HepG2 (cell line): ENCODE measurements around the gene SLC4A11. TPM values are rescaled to one million over a fixed set of nuclear protein-coding genes. Genes with fewer than 3 reads are reported as not detected.

Experiments used
- CAMTA2 ChIP-seq: sonication (generic); formaldehyde crosslinking; IDR thresholded peaks from 2 replicates; pipeline ENCODE4 v1.4.0; 2020; ENCODE audit warnings: mild to moderate bottlenecking, missing genetic modification reagents, borderline replicate concordance
- CENPBD1 ChIP-seq: sonication (generic); formaldehyde crosslinking; IDR thresholded peaks from 2 replicates; pipeline ENCODE4 v1.8.0; 2022; ENCODE audit warnings: missing genetic modification reagents, low read depth, mild to moderate bottlenecking, borderline replicate concordance
- ETV5 ChIP-seq: IDR thresholded peaks from 2 replicates; pipeline ENCODE4 v1.6.1; 2018; ENCODE audit warnings: missing biosample characterization, missing genetic modification reagents, inconsistent platforms, borderline replicate concordance
- NR1H2 ChIP-seq: sonication (generic); formaldehyde crosslinking; IDR thresholded peaks from 2 replicates; pipeline ENCODE4 v1.8.1; 2022; ENCODE audit warnings: low read depth, missing genetic modification reagents, borderline replicate concordance
- PHF21A ChIP-seq: sonication (generic); formaldehyde crosslinking; IDR thresholded peaks from 2 replicates; pipeline ENCODE4 v1.5.0; 2020; ENCODE audit warnings: mild to moderate bottlenecking, missing genetic modification reagents
- SMYD3 ChIP-seq: sonication (generic); formaldehyde crosslinking; IDR thresholded peaks from 2 replicates; pipeline ENCODE4 v1.8.1; 2023; ENCODE audit warnings: mild to moderate bottlenecking, missing genetic modification reagents
- SNAPC2 ChIP-seq: sonication (generic); formaldehyde crosslinking; IDR thresholded peaks from 2 replicates; pipeline ENCODE4 v1.8.1; 2022; ENCODE audit warnings: mild to moderate bottlenecking, missing genetic modification reagents
- SOX13 ChIP-seq, 3 experiments: fragments of 450-650 bp in 1 of 3; sonication (generic) in 1 of 3; formaldehyde crosslinking in 1 of 3; IDR thresholded peaks in 2 of 3; conservative IDR thresholded peaks in 1 of 3; 2 replicates each; pipeline versions ENCODE4 v1.5.0 to v1.6.1; 2016 to 2020; ENCODE audit warnings: antibody characterized with exemption in 1 of 3, mild to moderate bottlenecking in 1 of 3, missing compliant biosample characterization in 1 of 3, missing genetic modification reagents in 1 of 3, moderate library complexity in 1 of 3
- SP2 ChIP-seq: sonication (generic); formaldehyde crosslinking; IDR thresholded peaks from 2 replicates; pipeline ENCODE4 v1.5.1; 2020; ENCODE audit warnings: mild to moderate bottlenecking, missing genetic modification reagents
- TRAFD1 ChIP-seq: sonication (generic); formaldehyde crosslinking; IDR thresholded peaks from 2 replicates; pipeline ENCODE4 v1.5.1; 2020; ENCODE audit warnings: missing genetic modification reagents, mild to moderate bottlenecking, borderline replicate concordance
- U2AF1 ChIP-seq: fragments of 200-400 bp; formaldehyde crosslinking; optimal IDR thresholded peaks from 2 replicates; pipeline ENCODE3; 2017; ENCODE audit warnings: mild to moderate bottlenecking, low read depth, low read length
- ZBTB20 ChIP-seq: sonication (generic); formaldehyde crosslinking; IDR thresholded peaks from 2 replicates; pipeline ENCODE4 v1.8.1; 2023; ENCODE audit warnings: missing genetic modification reagents, low read depth, mild to moderate bottlenecking, borderline replicate concordance
- ZFP1 ChIP-seq: IDR thresholded peaks from 2 replicates; pipeline ENCODE4 v1.6.1; 2016
- ZFYVE20 ChIP-seq: sonication (generic); formaldehyde crosslinking; IDR thresholded peaks from 2 replicates; pipeline ENCODE4 v1.8.0; 2023; ENCODE audit warnings: low read depth, mild to moderate bottlenecking, moderate library complexity, missing genetic modification reagents, borderline replicate concordance
- ZNF10 ChIP-seq: sonication (generic); formaldehyde crosslinking; IDR thresholded peaks from 2 replicates; pipeline ENCODE4 v1.4.0; 2020; ENCODE audit warnings: mild to moderate bottlenecking, low read depth, missing genetic modification reagents, borderline replicate concordance
- ZNF280B ChIP-seq: sonication (generic); formaldehyde crosslinking; IDR thresholded peaks from 2 replicates; pipeline ENCODE4 v1.5.0; 2020; ENCODE audit warnings: missing genetic modification reagents, mild to moderate bottlenecking, borderline replicate concordance
- ZNF335 ChIP-seq: sonication (generic); formaldehyde crosslinking; IDR thresholded peaks from 2 replicates; pipeline ENCODE4 v1.4.0; 2020; ENCODE audit warnings: missing genetic modification reagents
- ZNF512 ChIP-seq: sonication (generic); formaldehyde crosslinking; IDR thresholded peaks from 2 replicates; pipeline ENCODE4 v1.4.0; 2020; ENCODE audit warnings: mild to moderate bottlenecking, missing genetic modification reagents
- ZNF549 ChIP-seq: sonication (generic); formaldehyde crosslinking; IDR thresholded peaks from 2 replicates; pipeline ENCODE4 v1.5.0; 2020; ENCODE audit warnings: missing genetic modification reagents
- ZNF598 ChIP-seq: sonication (generic); formaldehyde crosslinking; IDR thresholded peaks from 2 replicates; pipeline ENCODE4 v1.5.1; 2020; ENCODE audit warnings: mild to moderate bottlenecking, missing genetic modification reagents, borderline replicate concordance
- ZNF691 ChIP-seq: sonication (generic); formaldehyde crosslinking; IDR thresholded peaks from 2 replicates; pipeline ENCODE4 v1.4.0; 2020; ENCODE audit warnings: missing genetic modification reagents, low read depth, mild to moderate bottlenecking, borderline replicate concordance
- ZSCAN9 ChIP-seq: IDR thresholded peaks from 2 replicates; pipeline ENCODE4 v1.6.1; 2016; ENCODE audit warnings: borderline replicate concordance
- polyA plus RNA-seq, 8 experiments: library from polyadenylated mRNA; depleted of rRNA in 3 of 8; stranded (reverse) in 7 of 8; unstranded in 1 of 8; fragments of >200 nt; fragmentation: Illumina TruSeq in 4 of 8; extraction: Trizol in 4 of 8; gene quantifications; 2 replicates each; pipeline versions ENCODE4 v1.2.1 to v1.2.3, GENCODE V29; 2011 to 2016; ENCODE audit warnings: low read depth in 4 of 8, missing spikeins in 1 of 8, mixed read lengths in 1 of 8; ENCODE audit not compliant: insufficient read depth in 1 of 8
- total RNA-seq, 5 experiments: library from RNA; depleted of rRNA; stranded (reverse); fragments of >200 nt; fragmentation: Illumina TruSeq; extraction: Trizol; gene quantifications; 2 replicates each; pipeline ENCODE4 v1.2.3, GENCODE V29; 2016; ENCODE audit warnings: low read depth in 1 of 5

Gene SLC4A11
- total and polyA plus RNA-seq, 2 of the 13 experiments (the other 11 are each of a cell fraction or from before 2014, with no cell fraction given), result 3.9 to 27.0 TPM

- peak; percentile 8; the same call in 1 of the 2 replicates for TF ChIP-seq CAMTA2
- TF ChIP-seq ZNF691, result peak; percentile 83
- TF ChIP-seq TRAFD1 (CRISPR knock-in tag), result peak; percentile 92
- TF ChIP-seq SMYD3 (CRISPR knock-in tag), result no peak; the same call in 1 of the 2 replicates
- peak; percentile 50; the same call in 1 of the 2 replicates for TF ChIP-seq PHF21A (CRISPR knock-in tag)
- 0 out of 2 replicates have a peak, but pooled peaks have one; percentile 65 for TF ChIP-seq ZNF549
- TF ChIP-seq ZBTB20 (CRISPR knock-in tag), result peak; percentile 47; the same call in 1 of the 2 replicates
- peak; percentile 45; the same call in 1 of the 2 replicates for TF ChIP-seq SOX13 (IDR thresholded peaks at IDR 0.05)
- no peak; a peak in 1 of 4 replicates for TF ChIP-seq SOX13 (CRISPR knock-in tag; conservative IDR thresholded peaks at IDR 0.05 in 1 of 2, IDR thresholded peaks at IDR 0.05 in 1 of 2)
- TF ChIP-seq SNAPC2, result peak; percentile 89
- TF ChIP-seq ZNF512, result no peak
- TF ChIP-seq ETV5 (CRISPR knock-in tag), result peak; percentile 41
- TF ChIP-seq ZNF598, result peak; percentile 94
- TF ChIP-seq NR1H2, result no peak
- peak; percentile 56 for TF ChIP-seq SP2 (CRISPR knock-in tag)
- TF ChIP-seq ZSCAN9 (CRISPR knock-in tag), result peak; percentile 79; the same call in 1 of the 2 replicates
- no peak for TF ChIP-seq ZNF335 (CRISPR knock-in tag)
- peak; percentile 82 for TF ChIP-seq ZFYVE20 (CRISPR knock-in tag)
- peak; percentile 16 for TF ChIP-seq U2AF1
- TF ChIP-seq ZNF10, result no peak
- TF ChIP-seq ZNF280B (CRISPR knock-in tag), result 0 out of 2 replicates have a peak, but pooled peaks have one; percentile 70
- TF ChIP-seq ZFP1, result no peak; the same call in 1 of the 2 replicates
- peak; percentile 21; the same call in 1 of the 2 replicates for TF ChIP-seq CENPBD1
Measured at GRCh38 chr20:3204124-3204794, 34.7 kb downstream of the SLC4A11 start, which contains the start of gene DDRGK1 (continued).
